Motor neuron (in vitro differentiated cells): ENCODE measurements around the gene NELL1. TPM values are rescaled to one million over a fixed set of nuclear protein-coding genes. Genes with fewer than 3 reads are reported as not detected.

Experiments
- ATAC-seq, 8 experiments: fragments of 200-7000 bp; cut with Tn5 transposase; replicated peaks in 6 of 8; 2 replicates each; pipeline ENCODE4 v1.8.0; 2021; ENCODE audit warnings: mild to moderate bottlenecking in 8 of 8, moderate library complexity in 8 of 8
- H3K27ac ChIP-seq, 2 donors: fragments of 250-450 bp; sonication (Bioruptor Pico); 2 replicates each; pipeline ENCODE4 v1.9.0; 2021; ENCODE audit warnings: antibody characterized with exemption in 2 of 2, mild to moderate bottlenecking in 2 of 2, moderate library complexity in 1 of 2
- H3K4me1 ChIP-seq, 2 donors: fragments of 250-450 bp; sonication (Bioruptor Pico); replicated peaks in 1 of 2; 2 replicates each; pipeline ENCODE4 v1.6.1; 2021; ENCODE audit warnings: antibody characterized with exemption in 2 of 2, mild to moderate bottlenecking in 2 of 2, moderate library complexity in 1 of 2
- H3K4me3 ChIP-seq, 5 donors: fragments of 250-450 bp; sonication (Bioruptor Pico); 2 replicates each; pipeline ENCODE4 v1.9.0; 2021; ENCODE audit warnings: antibody characterized with exemption in 5 of 5, mild to moderate bottlenecking in 5 of 5, moderate library complexity in 4 of 5
- WGBS, 10 experiments: fragments of 450-650 bp; shearing (Covaris generic); methylation state at CpG; one replicate each; pipeline ENCODE4 v1.0.0; 2022; 5-methylcytosine and 5-hydroxymethylcytosine counted together
- in situ Hi-C, 9 experiments: fragments of 400-800 bp; cut with MboI; loops; one replicate each; pipeline ENCODE4 v1.15.0; 2021; ENCODE audit warnings: low sequenced_read_pairs in 9 of 9, low pct_unique_long_range_greater_than_20kb in 2 of 9; ENCODE audit not compliant: unreplicated experiment in 9 of 9
- total RNA-seq, 8 experiments: library from RNA; unstranded; fragments of 300-600 nt; gene quantifications; 2 replicates each; pipeline versions ENCODE4 v1.2.3 to v1.2.4, GENCODE V29; 2022

Gene NELL1
- total RNA-seq, 8 experiments from 2014 or later, result 0.25 to 129 (median 46.4) TPM

GRCh38 chr11:21173476-21173875, 504.1 kb downstream of the NELL1 start:
- H3K4me1 ChIP-seq, result peaks cover 0 to 8% of the 10 kb centered on the region in 2 donors
- no peak overlapping the region for H3K4me3 ChIP-seq
- H3K27ac ChIP-seq, result no peak overlapping the region
- in situ Hi-C loops, result no loop called here
- no peak for ATAC-seq

- peaks cover 0 to 8% of the 10 kb centered on the region in 2 donors for H3K4me1 ChIP-seq
- in situ Hi-C loops, result no loop called here
- no peak for ATAC-seq
- no peak overlapping the region for H3K27ac ChIP-seq
- 0 to 100% (median 84%) methylated on average over 1 to 2 of the region's 2 CpGs for WGBS, 10 experiments
- no peak overlapping the region for H3K4me3 ChIP-seq
Measured at GRCh38 chr11:21174781-21175180, 505.4 kb downstream of the NELL1 start.

GRCh38 chr11:21177379-21177778, 508.0 kb downstream of the NELL1 start:
- Histone ChIP-seq H3K4me3 (no peak overlapping the region), H3K4me1 (peaks cover 0 to 8% of the 10 kb centered on the region in 2 donors), H3K27ac (no peak overlapping the region)
- in situ Hi-C loops, result no loop called here
- no peak for ATAC-seq
- 10 to 100% (median 45%) methylated on average over 1 to 2 of the region's 2 CpGs; no CpG with 5 or more reads in 3 of the 10 experiments for WGBS, 10 experiments

GRCh38 chr11:21179770-21180169, 510.4 kb downstream of the NELL1 start:
- H3K4me1 ChIP-seq, result peaks cover 0 to 6% of the 10 kb centered on the region in 2 donors
- H3K27ac ChIP-seq, result no peak overlapping the region
- in situ Hi-C loops, result no loop called here
- WGBS, 10 experiments, result 60 to 100% (median 100%) methylated on average over 1 of the region's 1 CpG; no CpG with 5 or more reads in 7 of the 10 experiments
- ATAC-seq, result peak in 1 of 8 experiments; percentile 68
- H3K4me3 ChIP-seq, result no peak overlapping the region

- Histone ChIP-seq H3K4me3 (no peak overlapping the region), H3K4me1 (peaks cover 0 to 1% of the 10 kb centered on the region in 2 donors), H3K27ac (no peak overlapping the region)
- no peak for ATAC-seq
- in situ Hi-C loops, result no loop called here
- 0 to 83% (median 53%) methylated on average over 1 to 3 of the region's 3 CpGs; no CpG with 5 or more reads in 2 of the 10 experiments for WGBS, 10 experiments
Measured at GRCh38 chr11:21180182-21180581, 510.8 kb downstream of the NELL1 start.

- in situ Hi-C loops, result no loop called here
- Histone ChIP-seq H3K4me1 (no peaks in the 10 kb centered on the region), H3K27ac (no peak overlapping the region), H3K4me3 (no peak overlapping the region)
- ATAC-seq, result no peak
Measured at GRCh38 chr11:21185959-21186358, 516.6 kb downstream of the NELL1 start.

GRCh38 chr11:21190181-21190580, 520.8 kb downstream of the NELL1 start:
- Histone ChIP-seq H3K4me3 (no peak overlapping the region), H3K4me1 (peaks cover 0 to 8% of the 10 kb centered on the region in 2 donors), H3K27ac (no peak overlapping the region)
- 20 to 100% (median 100%) methylated on average over 1 to 3 of the region's 3 CpGs; no CpG with 5 or more reads in 3 of the 10 experiments for WGBS, 10 experiments
- in situ Hi-C loops, result no loop called here
- ATAC-seq, result no peak

GRCh38 chr11:21195995-21196394, 526.6 kb downstream of the NELL1 start:
- ATAC-seq, result no peak
- in situ Hi-C loops, result no loop called here
- 0 to 60% (median 50%) methylated on average over 1 to 2 of the region's 2 CpGs; no CpG with 5 or more reads in 5 of the 10 experiments for WGBS, 10 experiments

GRCh38 chr11:21198498-21198897, 529.1 kb downstream of the NELL1 start:
- WGBS, 10 experiments, result 0 to 87% (median 71%) methylated on average over 1 to 3 of the region's 3 CpGs; no CpG with 5 or more reads in 3 of the 10 experiments

More at GRCh38 chr11:21195995-21196394, 526.6 kb downstream of the NELL1 start:
- no peak overlapping the region for H3K4me3 ChIP-seq
- H3K27ac ChIP-seq, result no peak overlapping the region
- H3K4me1 ChIP-seq, result peaks cover 0 to 14% of the 10 kb centered on the region in 2 donors

GRCh38 chr11:21205205-21205604, 535.8 kb downstream of the NELL1 start:
- H3K4me3 ChIP-seq, result no peak overlapping the region

More at GRCh38 chr11:21198498-21198897, 529.1 kb downstream of the NELL1 start:
- in situ Hi-C loops, result no loop called here
- ATAC-seq, result peak in 2 of 8 experiments; percentile 58 to 67
- no peak overlapping the region for H3K27ac ChIP-seq
- no peak overlapping the region for H3K4me3 ChIP-seq
- peaks cover 0 to 6% of the 10 kb centered on the region in 2 donors for H3K4me1 ChIP-seq

GRCh38 chr11:21225860-21226259, 556.5 kb downstream of the NELL1 start:
- no peak overlapping the region for H3K4me3 ChIP-seq
- in situ Hi-C loops, result no loop called here
- no peaks in the 10 kb centered on the region for H3K4me1 ChIP-seq
- WGBS, 10 experiments, result 37 to 100% (median 93%) methylated on average over 1 to 3 of the region's 3 CpGs
- no peak overlapping the region for H3K27ac ChIP-seq
- no peak for ATAC-seq

More at GRCh38 chr11:21205205-21205604, 535.8 kb downstream of the NELL1 start:
- Histone ChIP-seq H3K27ac (no peak overlapping the region), H3K4me1 (peaks cover 0 to 3% of the 10 kb centered on the region in 2 donors)
- in situ Hi-C loops, result no loop called here
- WGBS, 10 experiments, result 20 to 100% (median 72%) methylated on average over 1 to 7 of the region's 8 CpGs; no CpG with 5 or more reads in 7 of the 10 experiments
- ATAC-seq, result no peak

GRCh38 chr11:21229224-21229623, 559.8 kb downstream of the NELL1 start:
- in situ Hi-C loops, result no loop called here
- 11 to 99% (median 87%) methylated on average over 1 to 9 of the region's 9 CpGs; no CpG with 5 or more reads in 3 of the 10 experiments for WGBS, 10 experiments
- H3K4me1 ChIP-seq, result no peaks in the 10 kb centered on the region

GRCh38 chr11:21250196-21250595, 580.8 kb downstream of the NELL1 start:
- Histone ChIP-seq H3K27ac (no peak overlapping the region), H3K4me3 (no peak overlapping the region), H3K4me1 (peaks cover 0 to 42% of the 10 kb centered on the region in 2 donors)
- no peak for ATAC-seq
- in situ Hi-C loops, result no loop called here
- 0 to 50% (median 21%) methylated on average over 1 of the region's 1 CpG; no CpG with 5 or more reads in 2 of the 10 experiments for WGBS, 10 experiments

More at GRCh38 chr11:21229224-21229623, 559.8 kb downstream of the NELL1 start:
- ATAC-seq, result no peak
- H3K27ac ChIP-seq, result no peak overlapping the region
- H3K4me3 ChIP-seq, result no peak overlapping the region

- peaks cover 0 to 46% of the 10 kb centered on the region in 2 donors for H3K4me1 ChIP-seq
- H3K27ac ChIP-seq, result peak overlapping the region in 1 of 2 donors; percentile 67
- no peak overlapping the region for H3K4me3 ChIP-seq
- peak in 2 of 8 experiments; percentile 52 to 62 for ATAC-seq
- in situ Hi-C loops, result no loop called here
Measured at GRCh38 chr11:21254055-21254454, 584.7 kb downstream of the NELL1 start.
